Hepatocyte (in vitro differentiated cells): ENCODE measurements around the gene CAP1. TPM values are rescaled to one million over a fixed set of nuclear protein-coding genes. Genes with fewer than 3 reads are reported as not detected.

ENCODE experiments used
- DNase-seq: peaks from one replicate; pipeline ENCODE4 v3.0.0-alpha.2; 2016; ENCODE audit warnings: low spot score
- H2AFZ ChIP-seq: fragments of 200-600 bp; sonication (generic); 2 replicates; pipeline ENCODE4 v1.6.0; 2016; ENCODE audit warnings: antibody characterized with exemption, mild to moderate bottlenecking
- H3K27ac ChIP-seq: fragments of 200-600 bp; sonication (generic); 2 replicates; pipeline ENCODE4 v1.5.1; 2016; ENCODE audit warnings: mild to moderate bottlenecking
- H3K27me3 ChIP-seq: fragments of 200-600 bp; sonication (generic); 2 replicates; pipeline ENCODE4 v1.6.1; 2016
- H3K36me3 ChIP-seq: fragments of 200-600 bp; sonication (generic); replicated peaks from 2 replicates; pipeline ENCODE4 v1.5.1; 2016; ENCODE audit warnings: low read depth; ENCODE audit not compliant: insufficient read depth
- H3K4me1 ChIP-seq: fragments of 200-600 bp; sonication (generic); 2 replicates; pipeline ENCODE4 v1.5.1; 2016; ENCODE audit warnings: mild to moderate bottlenecking, moderate library complexity; ENCODE audit not compliant: insufficient read depth
- H3K4me2 ChIP-seq: fragments of 200-600 bp; sonication (generic); 2 replicates; pipeline ENCODE4 v1.6.0; 2016
- H3K4me3 ChIP-seq: fragments of 200-600 bp; sonication (generic); 2 replicates; pipeline ENCODE4 v1.5.1; 2016; ENCODE audit warnings: mild to moderate bottlenecking
- H3K79me2 ChIP-seq: fragments of 200-600 bp; sonication (generic); 2 replicates; pipeline ENCODE4 v1.6.0; 2017; ENCODE audit warnings: mild to moderate bottlenecking
- H3K9me2 ChIP-seq: fragments of 200-600 bp; sonication (generic); replicated peaks from 2 replicates; pipeline ENCODE4 v1.6.0; 2017; ENCODE audit warnings: mild to moderate bottlenecking; ENCODE audit not compliant: insufficient read depth
- H3K9me3 ChIP-seq: fragments of 200-600 bp; sonication (generic); 2 replicates; pipeline ENCODE4 v1.5.1; 2016; ENCODE audit warnings: low read depth, mild to moderate bottlenecking
- H4K20me1 ChIP-seq: fragments of 200-600 bp; sonication (generic); 2 replicates; pipeline ENCODE4 v1.6.0; 2016; ENCODE audit warnings: mild to moderate bottlenecking; ENCODE audit not compliant: insufficient read depth, poor library complexity, severe bottlenecking
- EZH2 ChIP-seq: fragments of 200-600 bp; sonication (generic); IDR thresholded peaks from 2 replicates; pipeline ENCODE4 v1.6.1; 2016; ENCODE audit warnings: antibody characterized with exemption, mild to moderate bottlenecking, borderline replicate concordance
- EZH2phosphoT487 ChIP-seq: fragments of 200-600 bp; sonication (generic); IDR thresholded peaks from one replicate; pipeline ENCODE4 v1.6.1; 2018; ENCODE audit warnings: antibody characterized with exemption, mild to moderate bottlenecking, low read depth, moderate library complexity; ENCODE audit not compliant: unreplicated experiment, severe bottlenecking
- WGBS: methylation state at CpG from one replicate; pipeline ENCODE4 v1.1.6; 2016; ENCODE audit warnings: low lambda C conversion rate; ENCODE audit errors: missing lambda C conversion rate; 5-methylcytosine and 5-hydroxymethylcytosine counted together
- polyA plus RNA-seq: library from polyadenylated mRNA; unstranded; fragments of >200 nt; fragmentation: Nextera tagmentation; extraction: Ambion mirVana; gene quantifications from 2 replicates; pipeline ENCODE4 v1.2.1, GENCODE V29; 2016
- total RNA-seq: library from RNA; depleted of rRNA; stranded (reverse); fragments of >200 nt; gene quantifications from 2 replicates; pipeline ENCODE4 v1.2.3, GENCODE V29; 2014
- TF ChIP-seq, protein P1 (sequence below): fragments of 200-600 bp; sonication (generic); IDR thresholded peaks from 2 replicates; pipeline ENCODE4 v1.5.1; 2016; ENCODE audit warnings: antibody characterized with exemption, mild to moderate bottlenecking; ENCODE audit not compliant: poor library complexity

Gene CAP1
- total and polyA plus RNA-seq, 2 experiments from 2014 or later, result 186 to 191 TPM

DNA sequence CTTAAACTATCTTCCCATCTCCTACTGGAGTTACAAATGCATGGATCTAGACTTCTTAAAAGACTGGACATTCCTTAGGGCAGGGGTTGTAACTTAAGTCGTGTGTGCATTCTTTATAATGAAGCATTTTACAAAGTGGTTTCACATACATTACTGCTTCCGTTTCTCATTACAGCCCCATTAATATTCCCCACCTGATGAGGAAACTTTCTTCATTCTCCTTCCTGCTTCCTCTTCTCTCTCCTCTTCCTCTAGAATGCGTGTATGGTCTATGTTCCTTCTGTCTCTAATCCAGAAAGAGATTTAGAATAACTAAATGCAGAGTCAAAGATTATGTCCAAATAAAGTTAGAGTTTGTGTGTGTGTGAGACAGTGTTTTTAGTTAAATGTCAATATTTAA, 1.8 kb upstream of the CAP1 start:
- no peaks in the 10 kb centered on the region for H3K9me3 ChIP-seq
- H2AFZ ChIP-seq, result no peak overlapping the region
- no peaks in the 10 kb centered on the region for H3K9me2 ChIP-seq
- H3K4me1 ChIP-seq, result peaks cover 24% of the 10 kb centered on the region
- DNase-seq, result no peak
- no peaks in the 10 kb centered on the region for H3K36me3 ChIP-seq
- no peaks in the 10 kb centered on the region for H3K27me3 ChIP-seq
- WGBS, result 82% methylated on average over 3 of the region's 3 CpGs
- peak overlapping the region; percentile 98 for H3K27ac ChIP-seq
- no peak for TF ChIP-seq EZH2
- no peak for TF ChIP-seq EZH2phosphoT487
- TF ChIP-seq, protein P1, sequence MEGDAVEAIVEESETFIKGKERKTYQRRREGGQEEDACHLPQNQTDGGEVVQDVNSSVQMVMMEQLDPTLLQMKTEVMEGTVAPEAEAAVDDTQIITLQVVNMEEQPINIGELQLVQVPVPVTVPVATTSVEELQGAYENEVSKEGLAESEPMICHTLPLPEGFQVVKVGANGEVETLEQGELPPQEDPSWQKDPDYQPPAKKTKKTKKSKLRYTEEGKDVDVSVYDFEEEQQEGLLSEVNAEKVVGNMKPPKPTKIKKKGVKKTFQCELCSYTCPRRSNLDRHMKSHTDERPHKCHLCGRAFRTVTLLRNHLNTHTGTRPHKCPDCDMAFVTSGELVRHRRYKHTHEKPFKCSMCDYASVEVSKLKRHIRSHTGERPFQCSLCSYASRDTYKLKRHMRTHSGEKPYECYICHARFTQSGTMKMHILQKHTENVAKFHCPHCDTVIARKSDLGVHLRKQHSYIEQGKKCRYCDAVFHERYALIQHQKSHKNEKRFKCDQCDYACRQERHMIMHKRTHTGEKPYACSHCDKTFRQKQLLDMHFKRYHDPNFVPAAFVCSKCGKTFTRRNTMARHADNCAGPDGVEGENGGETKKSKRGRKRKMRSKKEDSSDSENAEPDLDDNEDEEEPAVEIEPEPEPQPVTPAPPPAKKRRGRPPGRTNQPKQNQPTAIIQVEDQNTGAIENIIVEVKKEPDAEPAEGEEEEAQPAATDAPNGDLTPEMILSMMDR, result no peak
- H3K79me2 ChIP-seq, result peaks cover 31% of the 10 kb centered on the region
- H3K4me2 ChIP-seq, result peak overlapping the region; percentile 86
- no peak overlapping the region for H3K4me3 ChIP-seq
- peaks cover 8% of the 10 kb centered on the region for H4K20me1 ChIP-seq

DNA sequence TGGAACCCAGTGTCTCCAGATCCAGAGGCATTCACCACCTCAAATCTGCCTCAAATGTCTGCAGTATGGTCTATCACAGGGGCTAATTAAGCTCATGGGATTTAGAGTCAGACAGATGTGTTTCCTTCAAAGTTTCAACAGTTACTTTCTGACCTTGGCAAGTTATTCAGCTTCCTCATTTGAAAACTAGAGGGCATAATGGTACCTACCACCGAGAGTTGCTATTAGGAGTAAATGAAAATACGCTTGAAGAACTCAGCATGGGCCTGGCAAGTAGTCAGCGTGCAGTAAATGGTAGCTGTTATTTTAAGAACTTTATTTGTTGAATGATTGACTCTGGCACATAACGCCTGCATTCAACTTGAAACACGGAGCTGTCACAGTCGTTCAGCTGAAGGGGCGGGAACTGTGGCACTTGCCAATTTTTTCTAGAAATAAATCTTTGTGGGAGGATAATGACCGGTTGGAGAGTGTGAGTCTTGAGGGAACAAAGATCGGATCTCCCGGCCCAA, 1.2 kb upstream of the CAP1 start:
- H3K4me1 ChIP-seq, result peaks cover 24% of the 10 kb centered on the region
- peaks cover 8% of the 10 kb centered on the region for H4K20me1 ChIP-seq
- H3K9me3 ChIP-seq, result no peaks in the 10 kb centered on the region
- H3K4me3 ChIP-seq, result peak overlapping the region; percentile 24
- no peaks in the 10 kb centered on the region for H3K36me3 ChIP-seq
- peak overlapping the region; percentile 86 for H3K4me2 ChIP-seq
- TF ChIP-seq EZH2phosphoT487, result no peak
- TF ChIP-seq, protein P1, result peak; percentile 18
- DNase-seq, result no peak
- H3K9me2 ChIP-seq, result no peaks in the 10 kb centered on the region
- peaks cover 37% of the 10 kb centered on the region for H3K79me2 ChIP-seq
- H2AFZ ChIP-seq, result peak overlapping the region; percentile 48
- no peaks in the 10 kb centered on the region for H3K27me3 ChIP-seq
- H3K27ac ChIP-seq, result peak overlapping the region; percentile 98
- WGBS, result 4% methylated on average over 10 of the region's 10 CpGs

DNA sequence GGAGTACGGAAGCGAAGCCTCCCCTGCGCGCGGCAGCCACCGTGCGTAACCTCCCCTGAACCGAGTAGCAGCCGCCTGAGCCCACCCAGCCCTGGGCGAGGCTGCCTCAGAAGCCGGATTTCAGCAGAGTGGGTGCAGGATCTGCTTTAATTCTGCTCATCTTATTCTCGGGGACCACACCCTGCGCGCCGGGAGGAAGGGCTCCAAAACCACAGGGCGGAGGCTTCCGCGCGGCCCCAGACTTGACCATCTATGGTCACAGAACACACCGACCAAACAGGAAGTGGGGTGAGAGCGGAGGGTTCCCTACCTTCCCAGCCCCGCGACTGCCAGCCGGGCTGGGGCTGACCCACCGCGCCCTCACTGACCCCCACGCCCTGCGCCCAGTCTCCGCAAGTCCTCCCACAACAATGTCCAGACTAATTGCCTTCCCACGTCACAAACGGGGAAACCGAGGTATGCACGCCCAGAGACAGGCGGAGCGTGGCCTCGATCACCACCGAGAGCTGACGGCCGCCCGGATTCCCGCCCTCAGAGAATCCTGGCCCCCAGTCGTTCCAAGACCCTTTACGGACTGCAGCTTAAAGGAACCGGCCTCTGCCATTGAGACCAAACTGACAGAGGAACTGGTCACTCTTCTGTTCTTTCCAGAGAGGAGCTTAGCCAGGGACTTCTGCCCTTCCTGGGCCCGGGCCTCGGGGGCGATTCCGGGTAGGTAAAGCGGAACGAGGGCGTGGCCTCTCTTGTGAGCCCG, 595 bp upstream of the CAP1 start:
- Histone ChIP-seq H2AFZ (peak overlapping the region; percentile 48), H3K4me1 (peaks cover 24% of the 10 kb centered on the region), H3K27ac (peak overlapping the region; percentile 98), H3K4me3 (peak overlapping the region; percentile 24), H3K36me3 (no peaks in the 10 kb centered on the region), H3K79me2 (peaks cover 43% of the 10 kb centered on the region), H3K4me2 (peak overlapping the region; percentile 86), H4K20me1 (peaks cover 10% of the 10 kb centered on the region), H3K27me3 (no peaks in the 10 kb centered on the region), H3K9me2 (no peaks in the 10 kb centered on the region), H3K9me3 (no peaks in the 10 kb centered on the region)
- DNase-seq, result peak; percentile 77
- TF ChIP-seq EZH2phosphoT487, result no peak
- TF ChIP-seq, protein P1, result no peak
- TF ChIP-seq EZH2, result no peak
- 1% methylated on average over 50 of the region's 52 CpGs for WGBS
